ENCODE measurements around the gene EPHA1. TPM values are rescaled to one million over a fixed set of nuclear protein-coding genes. Genes with fewer than 3 reads are reported as not detected.
A peak's percentile ranks its signal among the peaks of the same experiment; 100 is the strongest.

EPHA1 gene
- total RNA-seq, 2 experiments from 2014 or later = 1.0 to 1.3 TPM

- H3K9me3 Mint-ChIP-seq = no peaks in the 10 kb centered on the region
- peaks cover 2% of the 10 kb centered on the region for H3K4me1 Mint-ChIP-seq (ENCODE audit: low read depth)
- H3K4me3 Mint-ChIP-seq = no peak overlapping the region
- DNase-seq = no peak
- no peaks in the 10 kb centered on the region for H3K36me3 Mint-ChIP-seq (ENCODE audit: low read depth)
- CTCF ChIA-PET = no interaction called here
- intact Hi-C loops (cut with micrococcal nuclease) = no loop called here
- no peaks in the 10 kb centered on the region for H3K27me3 Mint-ChIP-seq (ENCODE audit: low read depth)
- no peak overlapping the region for H3K27ac Mint-ChIP-seq
Observed at GRCh38 chr7:143444785-143445184, 36.1 kb upstream of the EPHA1 start.

DNA sequence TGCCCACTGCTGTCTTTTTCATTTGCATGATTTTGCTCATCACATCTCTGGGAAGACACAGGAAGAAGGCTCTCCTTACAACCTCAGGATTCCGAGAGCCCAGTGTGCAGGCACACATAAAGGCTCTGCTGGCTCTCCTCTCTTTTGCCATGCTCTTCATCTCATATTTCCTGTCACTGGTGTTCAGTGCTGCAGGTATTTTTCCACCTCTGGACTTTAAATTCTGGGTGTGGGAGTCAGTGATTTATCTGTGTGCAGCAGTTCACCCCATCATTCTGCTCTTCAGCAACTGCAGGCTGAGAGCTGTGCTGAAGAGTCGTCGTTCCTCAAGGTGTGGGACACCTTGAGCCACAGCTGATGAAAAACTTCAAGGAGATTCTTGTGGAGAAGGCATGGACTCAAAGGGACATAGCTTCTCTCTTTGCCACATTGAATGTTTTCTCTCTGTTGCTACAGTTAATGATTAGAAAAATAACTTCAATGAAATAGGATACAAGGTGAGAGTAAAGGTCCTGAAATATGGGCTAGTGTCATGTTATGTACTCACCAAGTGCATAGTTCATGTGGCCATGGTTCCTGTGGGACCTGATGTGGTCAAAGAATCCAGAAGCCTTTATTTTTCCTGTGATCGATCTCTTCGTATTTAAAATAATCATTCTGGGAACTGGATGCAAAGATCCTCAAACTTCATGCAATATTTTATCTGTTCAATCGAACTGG is 35.6 kb upstream of the EPHA1 start:
- intact Hi-C loops (cut with micrococcal nuclease) = no loop called here
- CTCF ChIA-PET = no interaction called here

DNA sequence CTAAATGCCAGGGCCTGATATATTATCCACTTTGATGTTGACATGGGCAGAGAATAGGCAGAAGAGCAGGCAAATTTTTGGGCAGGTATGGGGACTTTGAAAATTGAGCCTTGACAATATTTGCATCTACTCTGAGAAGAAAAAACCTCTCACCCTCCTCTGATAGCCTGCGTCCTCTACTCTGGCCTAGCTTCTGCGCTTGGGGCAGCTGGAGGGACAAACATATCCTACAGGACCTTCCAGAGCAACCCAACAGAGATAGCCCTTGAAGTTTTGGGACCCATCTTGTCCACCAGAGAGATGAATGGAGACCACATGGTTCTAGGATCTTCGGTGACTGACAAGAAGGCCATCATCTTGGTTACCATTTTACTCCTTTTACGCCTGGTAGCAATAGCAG is 34.5 kb upstream of the EPHA1 start, which contains the start of gene TAS2R60:
Gene TAS2R60 (plus strand): TSS at position 301 of the 400 bp plus-strand sequence. CDS start 0 bp downstream, at position 301.
- H3K27ac Mint-ChIP-seq = no peak within 1 kb of the TSS
- no peaks in the 10 kb centered on the region for H3K9me3 Mint-ChIP-seq

More for the DNA sequence above, 35.6 kb upstream of the EPHA1 start:
- no peak for DNase-seq
- Mint-ChIP-seq H3K4me1 (ENCODE audit: low read depth) (peaks cover 5% of the 10 kb centered on the region), H3K4me3 (no peak overlapping the region), H3K9me3 (no peaks in the 10 kb centered on the region), H3K27me3 (ENCODE audit: low read depth) (no peaks in the 10 kb centered on the region), H3K27ac (no peak overlapping the region), H3K36me3 (ENCODE audit: low read depth) (no peaks in the 10 kb centered on the region)

DNA sequence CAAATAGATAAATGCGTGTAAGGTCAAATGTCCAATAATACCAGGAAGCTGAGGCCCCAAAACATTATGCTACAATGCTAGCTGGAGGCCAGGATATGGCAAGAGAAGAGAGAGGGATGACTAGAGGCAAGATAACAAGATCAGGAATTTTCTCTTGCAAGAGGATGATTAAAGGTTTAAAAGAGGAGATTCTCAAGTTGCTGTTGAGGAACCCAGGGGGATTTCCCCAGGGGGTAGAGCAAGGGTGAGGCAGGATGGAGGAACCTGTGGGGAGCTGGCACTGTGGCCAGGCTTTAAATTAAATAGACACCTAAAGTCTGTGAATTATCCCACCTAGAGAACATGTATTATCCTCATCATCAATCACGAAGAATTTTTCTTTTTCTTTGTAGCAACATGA is 31.2 kb upstream of the EPHA1 start:
- intact Hi-C loops (cut with micrococcal nuclease) = no loop called here
- Mint-ChIP-seq H3K27me3 (ENCODE audit: low read depth) (no peaks in the 10 kb centered on the region), H3K27ac (no peak overlapping the region), H3K9me3 (no peaks in the 10 kb centered on the region), H3K4me3 (no peak overlapping the region), H3K36me3 (ENCODE audit: low read depth) (no peaks in the 10 kb centered on the region), H3K4me1 (ENCODE audit: low read depth) (peaks cover 29% of the 10 kb centered on the region)
- CTCF ChIA-PET = interaction anchor here (0.6 kb wide), 1 partner anchor 36 kb away, joined by 4 read pairs; no protein-coding TSS in a partner anchor
- DNase-seq = no peak

More for the DNA sequence above, 34.5 kb upstream of the EPHA1 start, which contains the start of gene TAS2R60:
- CTCF ChIA-PET = interaction anchor here (1.1 kb wide), 1 partner anchor 20 kb away, joined by 6 read pairs; no protein-coding TSS in a partner anchor
- DNase-seq = no peak
- no peaks in the 10 kb centered on the region for H3K27me3 Mint-ChIP-seq (ENCODE audit: low read depth)
- no peaks in the 10 kb centered on the region for H3K36me3 Mint-ChIP-seq (ENCODE audit: low read depth)
- H3K4me3 Mint-ChIP-seq = no peak within 1 kb of the TSS
- peaks cover 8% of the 10 kb centered on the region for H3K4me1 Mint-ChIP-seq (ENCODE audit: low read depth)
- intact Hi-C loops (cut with micrococcal nuclease) = no loop called here

DNA sequence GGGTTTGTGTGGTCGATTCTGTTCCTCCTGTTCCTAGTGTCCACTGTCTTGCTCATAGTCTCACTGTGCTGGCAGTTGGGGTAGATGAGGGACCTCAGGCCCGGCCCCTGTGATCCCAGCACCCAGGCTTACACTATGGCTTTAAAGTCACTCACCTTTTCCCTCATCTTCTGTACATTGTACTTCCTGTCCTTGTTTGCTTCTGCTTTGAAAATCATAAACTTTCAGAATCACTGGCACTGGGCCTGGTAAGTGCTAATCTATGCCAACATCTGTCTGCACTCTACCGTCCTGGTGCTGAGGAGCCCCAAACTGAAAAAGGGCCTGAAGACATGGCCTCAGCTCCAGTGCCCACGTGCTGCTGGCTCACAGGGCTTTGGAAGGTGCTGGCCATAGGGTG is 28.9 kb upstream of the EPHA1 start:
- peak; percentile 29 for DNase-seq
- H3K9me3 Mint-ChIP-seq = no peaks in the 10 kb centered on the region

DNA sequence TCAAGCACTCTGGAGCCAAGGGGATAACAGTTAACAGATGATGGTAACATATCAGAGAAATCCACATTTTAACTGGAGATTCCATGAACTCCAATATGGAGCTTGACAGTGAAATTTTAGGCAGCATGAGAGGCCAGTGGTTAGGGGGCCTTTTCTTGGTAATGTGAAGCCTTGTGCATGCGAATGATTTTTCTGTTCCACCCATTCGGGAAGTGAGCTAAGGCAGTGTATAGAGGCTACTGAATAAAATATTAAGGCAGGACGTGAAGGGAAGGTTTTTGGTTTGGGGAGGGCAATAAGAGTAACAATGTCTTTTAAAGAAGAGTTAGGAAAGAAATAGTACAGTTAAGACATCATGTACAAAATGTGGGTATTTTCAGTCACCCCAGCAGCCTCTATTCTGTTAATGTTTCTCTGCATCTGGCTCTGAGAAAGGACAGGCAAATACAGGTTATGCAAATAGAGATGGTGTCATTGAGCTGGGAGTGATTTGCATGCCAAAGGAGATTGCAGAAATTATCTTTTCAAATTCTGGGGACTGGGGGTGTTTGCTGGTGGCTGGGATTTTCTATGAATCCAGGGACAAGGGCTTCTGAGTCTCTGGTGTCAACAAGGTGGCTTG is 27.8 kb upstream of the EPHA1 start:
- H3K36me3 Mint-ChIP-seq (ENCODE audit: low read depth) = no peaks in the 10 kb centered on the region
- no peak for DNase-seq
- H3K4me3 Mint-ChIP-seq = no peak overlapping the region
- intact Hi-C loops (cut with micrococcal nuclease) = no loop called here
- H3K27me3 Mint-ChIP-seq (ENCODE audit: low read depth) = no peaks in the 10 kb centered on the region
- CTCF ChIA-PET = interaction anchor here (1.5 kb wide), 1 partner anchor 21 kb away, joined by 3 read pairs; no protein-coding TSS in a partner anchor
- no peak overlapping the region for H3K27ac Mint-ChIP-seq
- peaks cover 29% of the 10 kb centered on the region for H3K4me1 Mint-ChIP-seq (ENCODE audit: low read depth)
- H3K9me3 Mint-ChIP-seq = no peaks in the 10 kb centered on the region

More for the DNA sequence above, 28.9 kb upstream of the EPHA1 start:
- CTCF ChIA-PET = interaction anchor here (0.6 to 1.5 kb wide), 3 partner anchors 22 to 222 kb away, joined by 3 read pairs; no protein-coding TSS in a partner anchor
- Mint-ChIP-seq H3K36me3 (ENCODE audit: low read depth) (no peaks in the 10 kb centered on the region), H3K4me1 (ENCODE audit: low read depth) (peaks cover 29% of the 10 kb centered on the region), H3K27ac (peak overlapping the region; percentile 28), H3K4me3 (no peak overlapping the region), H3K27me3 (ENCODE audit: low read depth) (no peaks in the 10 kb centered on the region)
- intact Hi-C loops (cut with micrococcal nuclease) = no loop called here

DNA sequence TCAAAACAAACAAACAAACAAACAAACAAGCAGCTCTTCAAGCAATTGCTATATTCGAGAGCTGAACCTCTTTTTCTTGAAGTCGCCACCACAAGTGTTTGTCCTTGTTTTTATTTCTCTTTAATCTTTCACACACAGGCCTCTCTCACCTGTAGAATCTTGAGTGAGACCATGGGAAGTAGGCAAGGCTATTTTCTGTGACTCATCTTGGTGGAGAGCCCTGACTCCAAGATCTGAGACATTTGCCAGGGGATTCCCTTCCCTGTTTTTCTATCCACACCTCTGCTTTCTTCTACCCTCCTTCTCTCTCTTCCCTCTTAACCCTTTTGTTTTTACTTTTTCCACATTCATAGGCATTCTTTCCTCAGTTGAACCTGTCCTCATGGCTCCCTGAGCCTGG is 26.6 kb upstream of the EPHA1 start:
- no peaks in the 10 kb centered on the region for H3K36me3 Mint-ChIP-seq (ENCODE audit: low read depth)
- H3K27me3 Mint-ChIP-seq (ENCODE audit: low read depth) = no peaks in the 10 kb centered on the region
- no peaks in the 10 kb centered on the region for H3K9me3 Mint-ChIP-seq
- DNase-seq = no peak
- H3K4me3 Mint-ChIP-seq = no peak overlapping the region
- peaks cover 31% of the 10 kb centered on the region for H3K4me1 Mint-ChIP-seq (ENCODE audit: low read depth)
- H3K27ac Mint-ChIP-seq = no peak overlapping the region
- intact Hi-C loops (cut with micrococcal nuclease) = no loop called here
- CTCF ChIA-PET = interaction anchor here (0.9 kb wide), 1 partner anchor 52 kb away, joined by 4 read pairs; no protein-coding TSS in a partner anchor

DNA sequence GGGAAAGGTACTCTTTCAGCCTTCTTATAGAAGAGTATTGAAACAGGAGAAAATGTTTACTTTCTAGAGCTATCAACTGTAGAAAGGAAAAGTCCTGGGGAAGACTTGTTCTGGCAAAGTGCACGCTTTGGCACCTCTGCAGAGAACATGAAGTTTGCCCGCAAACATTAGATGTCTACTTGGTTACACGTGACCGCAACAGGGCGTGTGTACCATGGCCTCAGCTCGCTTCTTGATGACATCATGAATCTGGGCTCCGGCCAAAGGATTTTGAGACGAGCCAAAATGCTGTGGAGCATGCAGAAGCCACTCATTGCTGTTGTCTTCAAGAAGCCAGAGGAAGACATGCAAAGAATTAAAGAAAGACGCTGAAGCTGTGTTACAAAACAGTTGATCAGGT is 26.0 kb upstream of the EPHA1 start:
- H3K36me3 Mint-ChIP-seq (ENCODE audit: low read depth) = no peaks in the 10 kb centered on the region
- H3K4me1 Mint-ChIP-seq (ENCODE audit: low read depth) = peaks cover 28% of the 10 kb centered on the region
- no peak overlapping the region for H3K4me3 Mint-ChIP-seq
- no peak overlapping the region for H3K27ac Mint-ChIP-seq
- no peak for DNase-seq
- intact Hi-C loops (cut with micrococcal nuclease) = no loop called here
- H3K27me3 Mint-ChIP-seq (ENCODE audit: low read depth) = no peaks in the 10 kb centered on the region
- H3K9me3 Mint-ChIP-seq = no peaks in the 10 kb centered on the region
- CTCF ChIA-PET = interaction anchor here (0.9 to 1.4 kb wide), 2 partner anchors 17 to 52 kb away, joined by 4 read pairs; no protein-coding TSS in a partner anchor

DNA sequence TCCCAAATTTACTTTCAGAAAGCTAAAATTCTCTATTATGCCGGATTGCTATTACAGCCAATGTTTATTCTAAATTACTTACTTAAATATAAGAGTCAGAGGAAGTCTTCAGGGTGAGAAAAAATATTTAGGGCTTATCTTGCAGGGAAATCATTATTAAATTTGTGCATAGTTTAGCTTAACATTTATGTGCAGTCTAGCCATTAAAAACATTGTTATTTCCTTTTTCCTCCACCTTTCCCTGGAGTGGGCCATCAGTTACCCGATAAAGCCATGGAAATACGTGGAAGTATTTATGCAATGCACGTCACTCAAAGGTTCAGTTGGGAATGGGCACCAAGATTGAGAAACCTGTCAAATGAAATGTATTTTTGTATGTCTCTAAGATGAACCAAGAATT is 25.1 kb upstream of the EPHA1 start:
- H3K27ac Mint-ChIP-seq = no peak overlapping the region
- H3K9me3 Mint-ChIP-seq = no peaks in the 10 kb centered on the region
- no peaks in the 10 kb centered on the region for H3K27me3 Mint-ChIP-seq (ENCODE audit: low read depth)
- H3K4me3 Mint-ChIP-seq = no peak overlapping the region
- CTCF ChIA-PET = interaction anchor here (0.8 to 1.4 kb wide), 2 partner anchors 17 to 18 kb away, joined by 3 to 4 read pairs; no protein-coding TSS in a partner anchor
- no peaks in the 10 kb centered on the region for H3K36me3 Mint-ChIP-seq (ENCODE audit: low read depth)
- intact Hi-C loops (cut with micrococcal nuclease) = no loop called here
- no peak for DNase-seq
- peaks cover 26% of the 10 kb centered on the region for H3K4me1 Mint-ChIP-seq (ENCODE audit: low read depth)

DNA sequence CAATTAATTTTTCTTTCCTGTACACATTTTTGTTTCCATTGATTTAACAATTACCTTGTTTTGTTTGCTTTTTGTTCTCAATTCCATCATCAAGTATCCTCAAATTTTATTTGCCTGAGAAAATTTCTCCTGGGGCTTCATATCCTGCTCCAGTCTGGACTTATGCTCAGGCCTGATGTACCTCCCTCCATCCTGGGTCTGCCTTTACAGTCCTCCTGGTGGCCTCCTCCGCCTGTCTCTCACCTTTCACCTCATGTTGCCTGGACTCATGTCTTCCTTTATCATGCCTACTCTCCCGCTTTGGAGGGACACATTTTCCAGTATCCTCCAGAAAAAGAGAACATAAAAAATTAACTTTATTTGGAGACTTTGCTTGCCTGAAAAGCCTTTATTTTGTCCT is 22.5 kb upstream of the EPHA1 start:
- Mint-ChIP-seq H3K9me3 (no peaks in the 10 kb centered on the region), H3K27ac (no peak overlapping the region), H3K36me3 (ENCODE audit: low read depth) (no peaks in the 10 kb centered on the region), H3K4me3 (no peak overlapping the region), H3K27me3 (ENCODE audit: low read depth) (no peaks in the 10 kb centered on the region), H3K4me1 (ENCODE audit: low read depth) (peaks cover 11% of the 10 kb centered on the region)
- DNase-seq = no peak
- intact Hi-C loops (cut with micrococcal nuclease) = no loop called here
- CTCF ChIA-PET = no interaction called here

GRCh38 chr7:143429770-143430698 is 21.4 kb upstream of the EPHA1 start:
- Mint-ChIP-seq H3K27me3 (ENCODE audit: low read depth) (no peaks in the 10 kb centered on the region), H3K27ac (no peak overlapping the region), H3K9me3 (no peaks in the 10 kb centered on the region), H3K4me1 (ENCODE audit: low read depth) (peaks cover 8% of the 10 kb centered on the region), H3K4me3 (no peak overlapping the region), H3K36me3 (ENCODE audit: low read depth) (no peaks in the 10 kb centered on the region)
- intact Hi-C loops (cut with micrococcal nuclease) = no loop called here
- no peak for DNase-seq
- CTCF ChIA-PET = no interaction called here

Measured in activated naive CD4-positive, alpha-beta T cell treated with anti-CD3 and anti-CD28 coated beads for 36 hours (primary cell).